SK-N-SH (cell line): ENCODE measurements around the gene PCYOX1L.
A peak's percentile ranks its signal among the peaks of the same experiment; 100 is the strongest.

Experiments used
- CHD2 ChIP-seq: fragments of 150-350 bp; IDR thresholded peaks from 2 replicates; pipeline ENCODE4 v1.6.1; 2018; ENCODE audit warnings: low read length; ENCODE audit not compliant: partially characterized antibody
- EP300 ChIP-seq, 2 experiments: IDR thresholded peaks; 2 replicates each; pipeline versions ENCODE4 v1.4.0 to v1.6.1; 2012; ENCODE audit warnings: borderline replicate concordance in 1 of 2, low read depth in 1 of 2, low read length in 1 of 2
- GABPA ChIP-seq: IDR thresholded peaks from 2 replicates; pipeline ENCODE4 v1.4.0; 2012; ENCODE audit warnings: low read depth, mild to moderate bottlenecking
- GATA2 ChIP-seq: sonication (generic); formaldehyde crosslinking; IDR thresholded peaks from 2 replicates; pipeline ENCODE4 v1.5.0; 2020; ENCODE audit warnings: mild to moderate bottlenecking, missing genetic modification reagents
- JUND ChIP-seq: IDR thresholded peaks from 2 replicates; pipeline ENCODE4 v1.4.0; 2012
- POLR2AphosphoS5 ChIP-seq: IDR thresholded peaks from 2 replicates; pipeline ENCODE4 v1.6.1; 2012; ENCODE audit warnings: low read depth, low read length
- RCOR1 ChIP-seq: fragments of 150-350 bp; IDR thresholded peaks from 2 replicates; pipeline ENCODE4 v1.6.1; 2017; ENCODE audit warnings: antibody characterized with exemption, low read length
- TAF1 ChIP-seq: IDR thresholded peaks from 2 replicates; pipeline ENCODE4 v1.6.1; 2012; ENCODE audit warnings: low read depth, mild to moderate bottlenecking, low read length, moderate library complexity, borderline replicate concordance
- YY1 ChIP-seq: IDR thresholded peaks from 2 replicates; pipeline ENCODE4 v1.4.0; 2012; ENCODE audit warnings: low read depth, mild to moderate bottlenecking
- TF ChIP-seq, protein P1 (sequence below): IDR thresholded peaks from 2 replicates; pipeline ENCODE4 v1.6.1; 2012; ENCODE audit warnings: mild to moderate bottlenecking, low read depth, low read length, moderate library complexity
- TF ChIP-seq, protein P2 (sequence below): fragments of 200-600 bp; sonication (generic); IDR thresholded peaks from 2 replicates; pipeline ENCODE4 v1.6.1; 2017; ENCODE audit warnings: antibody characterized with exemption, mild to moderate bottlenecking, moderate library complexity
- TF ChIP-seq, protein P3 (sequence below): fragments of 150-350 bp; IDR thresholded peaks from 2 replicates; pipeline ENCODE4 v1.6.1; 2017; ENCODE audit warnings: antibody characterized with exemption, low read length, low read depth, borderline replicate concordance
- TF ChIP-seq, protein P4 (sequence below): IDR thresholded peaks from 2 replicates; pipeline ENCODE4 v1.4.0; 2012; ENCODE audit warnings: low read depth
- TF ChIP-seq, protein P5 (sequence below): fragments of 150-350 bp; IDR thresholded peaks from 2 replicates; pipeline ENCODE4 v1.6.1; 2016; ENCODE audit warnings: mild to moderate bottlenecking, low read depth, low read length

DNA sequence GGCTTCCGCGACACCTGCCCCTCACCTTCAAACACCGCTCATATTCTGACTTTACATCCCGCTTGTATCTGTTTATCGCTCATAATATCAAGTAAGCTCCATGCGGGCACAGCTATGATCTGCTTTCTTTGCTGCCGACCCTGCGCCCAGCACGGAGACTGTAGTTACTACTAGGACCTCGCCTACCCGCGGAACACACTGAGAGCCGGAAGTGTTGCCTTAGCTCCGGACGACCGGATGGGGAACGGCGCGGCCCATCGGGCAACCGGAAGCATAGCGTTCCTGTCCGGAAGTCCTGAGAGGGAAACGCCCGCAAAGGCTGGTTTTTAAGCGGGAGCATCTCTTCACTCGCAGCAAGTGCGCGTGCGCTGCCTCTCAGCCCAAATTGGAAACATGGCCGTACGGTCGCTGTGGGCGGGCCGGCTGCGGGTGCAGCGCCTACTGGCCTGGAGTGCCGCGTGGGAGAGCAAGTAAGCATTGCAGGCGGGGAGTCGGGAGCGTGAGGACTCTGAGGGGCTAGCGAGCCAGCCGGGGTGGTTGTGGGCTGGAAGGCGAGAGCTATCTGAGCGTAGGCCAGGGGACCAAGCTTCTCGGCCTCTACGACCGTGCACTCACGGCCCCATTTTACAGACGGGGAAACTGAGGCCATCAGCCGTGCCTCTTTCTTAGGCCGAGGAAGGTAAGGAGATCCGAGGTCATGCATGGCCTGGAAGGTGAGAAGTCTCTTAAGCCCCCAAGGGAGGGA lies 12.5 kb upstream of the PCYOX1L start, which contains the start of gene GRPEL2:
- TF ChIP-seq GABPA (peak; percentile 99), YY1 (peak; percentile 86), JUND (no peak), RCOR1 (peak; percentile 48), TAF1 (peak; percentile 86), EP300 (IDR thresholded peaks at IDR 0.05; ENCODE audit: borderline replicate concordance in 1 of 2, low read depth in 1 of 2, low read length in 1 of 2) (no peak), POLR2AphosphoS5 (peak; percentile 96), CHD2 (peak; percentile 31), GATA2 (no peak)
- TF ChIP-seq, protein P1, sequence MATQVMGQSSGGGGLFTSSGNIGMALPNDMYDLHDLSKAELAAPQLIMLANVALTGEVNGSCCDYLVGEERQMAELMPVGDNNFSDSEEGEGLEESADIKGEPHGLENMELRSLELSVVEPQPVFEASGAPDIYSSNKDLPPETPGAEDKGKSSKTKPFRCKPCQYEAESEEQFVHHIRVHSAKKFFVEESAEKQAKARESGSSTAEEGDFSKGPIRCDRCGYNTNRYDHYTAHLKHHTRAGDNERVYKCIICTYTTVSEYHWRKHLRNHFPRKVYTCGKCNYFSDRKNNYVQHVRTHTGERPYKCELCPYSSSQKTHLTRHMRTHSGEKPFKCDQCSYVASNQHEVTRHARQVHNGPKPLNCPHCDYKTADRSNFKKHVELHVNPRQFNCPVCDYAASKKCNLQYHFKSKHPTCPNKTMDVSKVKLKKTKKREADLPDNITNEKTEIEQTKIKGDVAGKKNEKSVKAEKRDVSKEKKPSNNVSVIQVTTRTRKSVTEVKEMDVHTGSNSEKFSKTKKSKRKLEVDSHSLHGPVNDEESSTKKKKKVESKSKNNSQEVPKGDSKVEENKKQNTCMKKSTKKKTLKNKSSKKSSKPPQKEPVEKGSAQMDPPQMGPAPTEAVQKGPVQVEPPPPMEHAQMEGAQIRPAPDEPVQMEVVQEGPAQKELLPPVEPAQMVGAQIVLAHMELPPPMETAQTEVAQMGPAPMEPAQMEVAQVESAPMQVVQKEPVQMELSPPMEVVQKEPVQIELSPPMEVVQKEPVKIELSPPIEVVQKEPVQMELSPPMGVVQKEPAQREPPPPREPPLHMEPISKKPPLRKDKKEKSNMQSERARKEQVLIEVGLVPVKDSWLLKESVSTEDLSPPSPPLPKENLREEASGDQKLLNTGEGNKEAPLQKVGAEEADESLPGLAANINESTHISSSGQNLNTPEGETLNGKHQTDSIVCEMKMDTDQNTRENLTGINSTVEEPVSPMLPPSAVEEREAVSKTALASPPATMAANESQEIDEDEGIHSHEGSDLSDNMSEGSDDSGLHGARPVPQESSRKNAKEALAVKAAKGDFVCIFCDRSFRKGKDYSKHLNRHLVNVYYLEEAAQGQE: peak; percentile 51
- TF ChIP-seq, protein P2, sequence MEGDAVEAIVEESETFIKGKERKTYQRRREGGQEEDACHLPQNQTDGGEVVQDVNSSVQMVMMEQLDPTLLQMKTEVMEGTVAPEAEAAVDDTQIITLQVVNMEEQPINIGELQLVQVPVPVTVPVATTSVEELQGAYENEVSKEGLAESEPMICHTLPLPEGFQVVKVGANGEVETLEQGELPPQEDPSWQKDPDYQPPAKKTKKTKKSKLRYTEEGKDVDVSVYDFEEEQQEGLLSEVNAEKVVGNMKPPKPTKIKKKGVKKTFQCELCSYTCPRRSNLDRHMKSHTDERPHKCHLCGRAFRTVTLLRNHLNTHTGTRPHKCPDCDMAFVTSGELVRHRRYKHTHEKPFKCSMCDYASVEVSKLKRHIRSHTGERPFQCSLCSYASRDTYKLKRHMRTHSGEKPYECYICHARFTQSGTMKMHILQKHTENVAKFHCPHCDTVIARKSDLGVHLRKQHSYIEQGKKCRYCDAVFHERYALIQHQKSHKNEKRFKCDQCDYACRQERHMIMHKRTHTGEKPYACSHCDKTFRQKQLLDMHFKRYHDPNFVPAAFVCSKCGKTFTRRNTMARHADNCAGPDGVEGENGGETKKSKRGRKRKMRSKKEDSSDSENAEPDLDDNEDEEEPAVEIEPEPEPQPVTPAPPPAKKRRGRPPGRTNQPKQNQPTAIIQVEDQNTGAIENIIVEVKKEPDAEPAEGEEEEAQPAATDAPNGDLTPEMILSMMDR: no peak
- TF ChIP-seq, protein P3, sequence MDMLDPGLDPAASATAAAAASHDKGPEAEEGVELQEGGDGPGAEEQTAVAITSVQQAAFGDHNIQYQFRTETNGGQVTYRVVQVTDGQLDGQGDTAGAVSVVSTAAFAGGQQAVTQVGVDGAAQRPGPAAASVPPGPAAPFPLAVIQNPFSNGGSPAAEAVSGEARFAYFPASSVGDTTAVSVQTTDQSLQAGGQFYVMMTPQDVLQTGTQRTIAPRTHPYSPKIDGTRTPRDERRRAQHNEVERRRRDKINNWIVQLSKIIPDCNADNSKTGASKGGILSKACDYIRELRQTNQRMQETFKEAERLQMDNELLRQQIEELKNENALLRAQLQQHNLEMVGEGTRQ: peak; percentile 16; the same call in 1 of the 2 replicates
- TF ChIP-seq, protein P4, sequence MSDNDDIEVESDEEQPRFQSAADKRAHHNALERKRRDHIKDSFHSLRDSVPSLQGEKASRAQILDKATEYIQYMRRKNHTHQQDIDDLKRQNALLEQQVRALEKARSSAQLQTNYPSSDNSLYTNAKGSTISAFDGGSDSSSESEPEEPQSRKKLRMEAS: peak; percentile 88
- TF ChIP-seq, protein P5, sequence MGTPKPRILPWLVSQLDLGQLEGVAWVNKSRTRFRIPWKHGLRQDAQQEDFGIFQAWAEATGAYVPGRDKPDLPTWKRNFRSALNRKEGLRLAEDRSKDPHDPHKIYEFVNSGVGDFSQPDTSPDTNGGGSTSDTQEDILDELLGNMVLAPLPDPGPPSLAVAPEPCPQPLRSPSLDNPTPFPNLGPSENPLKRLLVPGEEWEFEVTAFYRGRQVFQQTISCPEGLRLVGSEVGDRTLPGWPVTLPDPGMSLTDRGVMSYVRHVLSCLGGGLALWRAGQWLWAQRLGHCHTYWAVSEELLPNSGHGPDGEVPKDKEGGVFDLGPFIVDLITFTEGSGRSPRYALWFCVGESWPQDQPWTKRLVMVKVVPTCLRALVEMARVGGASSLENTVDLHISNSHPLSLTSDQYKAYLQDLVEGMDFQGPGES: no peak
